HG03097 (cell line): ENCODE data around the gene ACKR3.

Source experiments
- ATAC-seq: cut with Tn5 transposase; IDR thresholded peaks from one replicate; pipeline ENCODE4 v1.9.1; 2021; ENCODE audit not compliant: unreplicated experiment, low FRiP score

The ACKR3 gene

DNA sequence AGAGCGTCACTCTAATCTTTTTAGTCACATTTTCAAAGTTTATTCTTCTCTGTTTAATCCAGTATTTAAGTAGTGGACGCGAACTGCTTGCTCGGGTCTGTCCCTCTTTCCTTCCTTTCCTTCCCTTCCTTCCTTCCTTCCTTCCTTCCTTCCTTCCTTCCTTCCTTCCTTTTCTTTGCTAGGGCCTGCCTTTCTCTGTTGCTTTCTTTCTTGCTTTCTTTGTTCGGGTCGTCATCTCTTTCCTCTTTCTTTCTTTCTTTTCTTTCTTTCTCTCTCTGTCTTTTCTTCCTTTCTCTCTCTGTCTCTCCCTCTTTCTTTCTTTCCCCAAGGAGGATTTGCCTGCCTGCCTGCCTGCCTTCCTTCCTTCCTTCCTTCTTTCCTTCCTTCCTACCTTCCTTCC, 3.0 kb upstream of the ACKR3 start:
- no peak for ATAC-seq

DNA sequence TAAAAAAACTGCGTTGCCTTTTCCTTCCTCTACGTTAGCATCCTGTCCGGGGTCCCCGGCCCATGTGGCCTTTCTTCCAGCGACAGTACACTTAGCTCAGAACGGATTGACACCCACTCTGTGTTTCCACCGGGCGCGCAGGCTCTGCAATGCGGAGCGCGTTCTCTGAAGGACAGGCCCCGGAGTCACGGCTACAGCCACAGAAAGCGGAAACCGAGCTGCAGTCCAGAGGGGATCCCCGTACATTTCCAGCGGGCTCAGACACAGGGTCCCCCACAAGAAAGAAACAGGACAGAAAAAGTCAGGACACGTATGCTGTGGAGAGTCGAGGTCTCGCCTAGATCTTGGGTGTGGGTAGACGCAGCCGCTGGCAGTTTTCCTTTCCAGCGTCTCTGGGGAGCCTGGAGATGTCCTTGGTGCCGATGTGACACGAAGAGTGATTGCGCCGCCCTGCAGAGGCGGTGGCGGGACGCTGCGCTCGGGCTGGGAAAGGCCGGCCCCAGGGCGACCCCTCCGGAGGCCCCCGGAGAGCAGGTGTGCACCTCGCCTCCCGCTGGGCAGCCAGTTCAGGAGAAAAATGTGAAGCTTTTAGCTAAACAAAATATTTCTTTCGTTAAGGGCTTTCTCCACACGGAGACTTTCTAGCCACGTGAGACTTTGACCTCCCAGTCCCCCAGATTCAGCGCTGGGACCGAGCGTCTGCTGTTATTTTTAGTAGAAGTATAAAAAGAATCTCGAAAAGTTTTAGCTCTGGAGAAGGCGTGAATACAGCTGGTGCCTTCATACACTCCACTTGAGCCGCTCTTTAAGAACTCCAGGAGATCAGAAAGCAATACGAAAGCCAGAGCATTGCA, 1.3 kb upstream of the ACKR3 start:
- ATAC-seq: peak; percentile 49

DNA sequence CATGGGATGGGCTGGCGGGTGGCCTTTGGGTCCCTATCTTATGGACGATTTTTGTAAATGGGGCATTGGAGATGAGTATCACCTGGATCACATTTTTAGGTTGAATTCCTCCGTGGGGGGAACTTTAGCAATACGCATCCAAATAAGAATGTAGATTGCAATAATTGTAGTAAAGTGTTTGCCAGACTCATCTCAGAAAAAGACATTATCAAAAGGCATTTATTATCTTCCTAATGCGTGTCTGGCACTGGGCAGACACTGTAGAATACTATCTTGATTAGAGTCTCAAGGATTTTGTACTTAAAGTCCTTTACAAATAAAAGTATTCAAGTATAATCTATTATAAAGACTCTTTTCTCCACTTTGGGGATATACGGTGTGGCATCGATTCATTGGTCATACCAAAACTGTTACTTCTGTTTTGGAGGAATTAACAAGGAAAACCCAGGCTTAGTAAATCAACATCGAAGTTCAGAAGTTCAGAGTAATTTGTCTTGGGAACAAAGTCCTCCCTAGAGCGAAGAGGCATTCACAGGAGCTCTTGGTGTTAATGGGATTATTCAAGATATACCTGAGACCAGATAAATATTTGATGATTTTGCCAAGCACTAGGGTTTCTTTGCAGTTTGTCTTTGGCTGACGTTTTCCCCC, 578 bp upstream of the ACKR3 start:
- ATAC-seq: no peak

DNA sequence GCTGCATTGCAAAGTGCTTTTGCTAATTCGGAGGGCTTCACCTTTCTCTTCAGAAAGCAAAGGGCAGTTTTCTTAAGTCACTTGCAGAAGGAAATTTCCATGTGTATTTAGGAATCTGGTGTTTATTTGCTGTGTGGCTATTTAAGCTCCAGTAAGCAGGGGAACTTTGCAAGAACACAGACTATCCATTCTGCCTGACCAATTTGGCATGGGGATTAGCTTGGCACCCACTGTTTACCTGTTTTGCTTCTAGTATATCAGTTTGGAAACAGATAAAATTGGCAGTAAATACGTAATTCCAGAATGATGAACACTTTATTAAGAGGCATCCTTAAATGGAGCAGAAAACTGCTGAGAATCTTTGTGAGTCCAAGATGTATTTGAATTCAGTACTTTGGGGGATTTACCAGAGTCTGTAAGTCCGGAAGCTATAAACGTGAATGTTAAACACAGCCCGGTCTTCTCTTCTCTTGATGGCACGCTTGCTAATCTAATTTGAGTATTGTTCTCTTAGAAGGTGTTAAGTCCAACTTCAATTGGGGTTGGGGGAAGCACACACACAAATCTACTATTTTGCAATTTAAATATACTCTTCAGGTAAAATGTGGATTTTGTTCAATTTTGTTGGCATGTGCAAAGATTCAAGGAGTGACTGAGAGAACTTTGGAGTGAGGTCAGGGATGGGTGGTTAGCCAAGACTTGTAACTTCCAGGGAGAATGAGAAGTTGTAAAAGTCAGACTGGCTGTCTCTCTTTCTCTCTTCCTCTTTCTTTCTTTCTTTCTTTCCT, 650 bp downstream of the ACKR3 start:
- ATAC-seq: no peak

DNA sequence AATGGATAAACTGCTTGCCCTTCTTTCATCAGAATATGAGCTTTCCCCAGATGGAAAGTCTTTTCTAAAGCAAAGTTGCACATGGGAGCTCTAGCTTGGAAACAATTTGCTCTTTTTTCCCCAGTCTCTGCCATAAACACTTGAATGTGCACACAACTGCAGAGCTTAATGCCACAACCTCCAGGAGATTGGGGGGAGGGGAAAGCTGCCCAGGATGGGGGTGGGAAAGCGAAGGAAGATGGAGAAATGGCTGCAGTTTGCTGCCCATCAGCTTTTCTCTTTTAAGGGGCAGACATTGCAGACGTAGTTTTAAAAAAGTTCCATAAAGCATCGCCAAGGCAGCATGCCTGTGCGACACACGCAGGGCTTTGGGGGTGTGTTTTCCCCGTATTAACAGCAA, 1.5 kb downstream of the ACKR3 start:
- no peak for ATAC-seq

DNA sequence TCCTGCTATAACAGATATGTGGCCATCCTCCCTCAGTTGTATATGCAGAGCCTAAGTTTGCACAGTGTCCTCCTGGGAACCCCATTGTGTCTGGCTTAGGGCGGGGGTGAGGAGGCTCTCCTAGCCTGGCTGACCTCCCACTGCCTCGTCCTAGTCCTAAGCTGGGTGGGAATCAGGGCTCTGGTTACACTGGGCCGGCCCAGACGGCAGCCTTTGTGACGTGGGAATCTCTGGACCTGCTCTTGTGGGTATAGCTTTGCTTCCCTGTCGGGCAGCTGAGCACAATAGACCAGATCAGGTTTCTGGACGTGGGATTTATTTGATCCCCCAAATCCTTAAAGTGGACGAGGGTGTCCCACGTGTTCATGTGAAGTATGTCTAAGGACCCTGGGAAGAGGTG, 2.9 kb downstream of the ACKR3 start:
- no peak for ATAC-seq

DNA sequence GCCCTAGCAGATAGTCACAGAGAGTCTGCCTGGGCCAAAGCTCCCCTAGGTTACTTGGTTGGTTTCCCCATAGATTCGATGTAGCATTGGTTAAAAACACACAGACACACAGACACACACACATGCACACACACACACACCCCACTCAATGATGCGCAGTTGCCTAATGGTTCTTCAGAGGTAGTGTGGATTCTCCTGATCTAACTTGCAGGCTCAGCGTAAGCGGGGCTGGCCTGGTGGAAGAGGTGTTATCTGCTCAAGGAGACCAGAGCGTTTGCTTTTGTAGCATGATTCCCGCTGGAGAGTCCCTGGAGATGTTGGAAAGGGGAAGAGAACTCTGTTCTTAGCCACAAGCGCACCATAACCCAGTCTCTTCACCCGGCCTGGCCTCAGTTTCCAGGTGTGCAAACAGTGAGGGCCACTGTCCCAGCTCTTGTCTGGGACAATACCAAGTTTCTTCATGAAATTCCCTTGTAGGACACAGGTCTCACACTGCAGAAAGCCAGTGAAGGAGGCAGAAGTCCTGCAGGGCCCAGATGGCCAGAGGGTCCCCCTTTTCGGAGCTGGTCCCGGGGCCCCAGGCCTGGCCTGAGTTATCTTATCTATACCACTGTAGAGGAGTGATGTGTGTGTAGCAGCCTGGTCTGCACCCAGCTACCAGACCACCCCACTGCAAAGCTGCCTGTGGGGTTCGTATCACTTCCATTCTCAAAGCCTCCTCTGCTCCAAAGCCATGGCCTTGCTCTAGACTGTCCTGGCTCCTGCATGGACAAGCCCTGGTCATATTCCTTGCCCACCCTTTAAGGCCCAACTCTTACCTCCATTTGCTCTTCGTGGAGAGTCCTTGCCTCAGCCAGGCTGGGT, 3.7 kb downstream of the ACKR3 start:
- ATAC-seq: no peak

DNA sequence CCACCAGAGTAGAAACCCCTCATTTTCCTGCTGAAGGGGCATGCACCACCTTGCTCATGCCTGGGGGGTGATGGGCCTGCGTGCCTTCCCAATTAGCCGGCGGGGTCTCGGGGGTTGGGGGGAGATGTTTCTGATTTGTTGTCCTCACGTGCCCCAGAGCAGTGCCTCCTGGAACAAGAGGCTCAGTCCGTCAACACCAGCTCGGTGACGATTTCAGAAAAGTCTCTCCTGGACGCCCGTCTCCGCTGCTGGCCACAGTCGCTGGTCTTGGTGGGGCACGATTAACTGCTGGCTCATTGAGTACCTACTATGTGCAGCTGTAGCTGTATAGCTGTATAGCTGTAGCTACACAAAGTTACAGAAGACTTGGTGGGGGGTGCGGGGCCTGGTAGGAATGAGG, 4.4 kb downstream of the ACKR3 start:
- ATAC-seq: no peak

DNA sequence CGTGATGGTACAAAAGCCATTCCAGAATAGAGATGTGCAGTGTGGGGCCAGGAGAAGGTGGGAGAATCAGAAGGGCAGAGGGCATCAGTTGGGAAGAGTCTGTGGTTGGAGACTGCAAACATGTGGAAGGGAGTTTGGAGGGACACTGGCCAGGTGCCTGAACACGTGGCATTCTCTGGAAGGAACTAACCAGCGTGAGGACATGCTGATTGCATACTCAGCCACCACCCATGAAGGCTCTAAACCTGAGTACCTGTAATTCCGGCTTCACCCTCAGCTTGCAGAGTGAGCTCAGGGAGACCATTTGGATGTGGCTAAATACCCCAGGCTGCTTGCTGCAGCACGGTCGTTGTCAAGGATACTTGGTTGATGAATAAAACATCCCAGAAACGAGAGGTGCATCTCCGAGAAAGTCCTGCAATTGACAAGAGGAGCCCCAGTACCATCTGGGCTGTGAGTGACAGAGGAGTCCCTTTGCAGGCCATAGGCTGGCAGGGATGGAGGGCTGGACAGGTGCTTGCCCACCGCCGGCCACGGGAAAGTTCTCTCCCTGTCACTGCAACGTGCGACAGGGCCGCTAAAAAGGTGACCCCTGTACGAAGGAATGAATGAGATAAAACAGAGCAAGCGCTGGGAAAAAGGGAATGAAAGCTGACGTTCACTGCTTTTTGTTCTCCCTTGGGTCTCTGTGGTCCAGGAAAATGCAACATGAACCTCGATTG, 5.0 kb downstream of the ACKR3 start:
- ATAC-seq: no peak

DNA sequence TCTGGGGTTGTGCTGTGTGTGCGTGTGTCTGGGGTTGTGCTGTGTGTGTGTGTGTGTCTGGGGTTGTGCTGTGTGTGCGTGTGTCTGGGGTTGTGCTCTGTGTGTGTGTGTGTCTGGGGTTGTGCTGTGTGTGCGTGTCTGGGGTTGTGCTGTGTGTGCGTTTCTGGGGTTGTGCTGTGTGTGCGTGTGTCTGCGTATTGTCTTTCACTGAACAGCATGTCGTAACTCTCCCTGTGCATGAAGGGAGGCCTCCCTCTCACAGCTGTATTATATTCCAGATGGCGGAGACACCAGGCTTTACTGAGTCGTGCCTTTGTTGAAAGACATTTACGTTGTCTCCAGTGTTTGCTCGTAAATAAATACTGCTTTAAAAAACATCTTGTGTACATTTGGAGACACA, 5.9 kb downstream of the ACKR3 start:
- ATAC-seq: no peak

DNA sequence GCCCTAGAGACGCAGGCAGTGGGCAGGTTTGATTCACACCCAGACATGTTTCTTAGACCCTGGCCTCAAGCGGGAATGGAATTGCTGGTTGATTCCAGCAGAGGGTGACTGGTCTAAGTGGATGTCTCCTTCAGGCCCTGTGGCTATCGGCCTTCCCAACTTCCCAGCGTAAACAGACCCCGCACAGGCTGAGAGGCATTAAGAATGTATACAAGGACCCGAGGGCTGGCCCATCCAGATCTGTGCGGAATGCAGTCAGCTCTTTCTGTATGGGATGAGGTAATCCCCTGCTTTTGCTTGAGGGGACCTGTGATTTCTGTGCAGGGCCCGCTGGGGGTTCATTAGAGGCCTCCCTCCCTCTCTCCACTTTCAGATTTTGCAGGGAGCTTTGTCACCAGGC, 6.5 kb downstream of the ACKR3 start:
- no peak for ATAC-seq

DNA sequence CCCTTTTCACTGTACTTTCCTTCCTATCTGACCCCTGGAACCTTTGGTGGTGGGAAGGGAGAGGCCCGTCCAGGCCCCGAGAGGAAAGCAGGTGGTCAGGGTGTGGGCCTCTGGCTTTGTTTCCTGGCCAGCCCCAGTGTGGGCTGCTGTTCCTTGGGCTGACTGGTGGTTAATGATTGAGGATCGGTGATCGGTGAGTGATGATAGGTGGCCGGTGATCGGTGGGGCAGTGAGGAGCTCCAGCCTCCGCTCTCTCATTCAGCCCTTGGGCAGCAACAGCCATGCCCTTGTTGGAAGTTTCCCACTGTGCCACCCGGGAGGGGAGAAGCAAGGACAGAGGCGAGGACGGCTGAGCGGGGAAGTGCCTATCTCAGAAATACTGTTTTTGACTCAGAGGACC, 7.3 kb downstream of the ACKR3 start:
- no peak for ATAC-seq

DNA sequence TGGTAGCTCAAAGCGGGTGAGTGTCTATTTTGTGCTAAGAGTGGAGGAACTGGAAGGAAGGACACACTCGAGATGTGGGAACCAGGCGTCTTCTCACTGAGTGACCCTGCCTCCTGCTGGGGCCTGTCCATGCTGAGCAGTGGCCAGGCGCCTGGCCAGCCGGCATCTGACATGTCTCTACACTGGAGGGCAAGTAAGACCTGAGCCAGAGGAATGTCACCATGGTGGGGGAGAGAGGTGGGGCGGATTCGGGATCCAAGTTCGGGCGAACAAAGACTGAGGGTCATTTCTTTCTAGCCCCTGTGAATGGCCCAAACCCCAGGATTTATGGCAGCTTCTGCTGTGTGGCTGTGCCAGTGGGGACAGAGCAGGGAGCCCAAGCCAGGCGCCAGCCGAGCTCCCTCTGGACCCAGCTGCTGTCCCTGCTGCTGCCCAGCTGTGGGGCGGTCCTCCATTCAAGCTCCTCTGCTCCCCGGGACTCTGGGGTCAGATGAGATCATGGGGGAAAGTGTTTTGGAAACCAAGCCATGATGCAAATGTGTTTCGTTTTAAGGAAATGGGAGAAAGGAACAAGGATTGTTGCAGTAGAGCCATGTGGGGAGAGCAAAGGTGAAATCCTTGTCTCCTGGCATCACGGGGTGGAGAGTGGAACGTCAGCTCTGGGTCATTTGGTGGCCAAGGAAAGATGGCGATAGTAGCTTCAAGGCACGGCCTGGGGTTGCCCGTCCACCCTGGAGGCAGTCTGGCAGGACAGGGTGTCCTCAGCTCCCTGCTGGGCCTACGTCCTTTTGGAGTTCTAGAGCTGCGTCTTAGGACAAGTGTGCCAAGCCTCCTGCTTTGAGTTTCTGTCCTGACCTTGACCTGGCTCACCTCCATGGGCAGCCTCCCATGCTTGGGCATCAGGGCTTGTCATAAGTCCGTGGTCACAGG, 8.1 kb downstream of the ACKR3 start:
- no peak for ATAC-seq

DNA sequence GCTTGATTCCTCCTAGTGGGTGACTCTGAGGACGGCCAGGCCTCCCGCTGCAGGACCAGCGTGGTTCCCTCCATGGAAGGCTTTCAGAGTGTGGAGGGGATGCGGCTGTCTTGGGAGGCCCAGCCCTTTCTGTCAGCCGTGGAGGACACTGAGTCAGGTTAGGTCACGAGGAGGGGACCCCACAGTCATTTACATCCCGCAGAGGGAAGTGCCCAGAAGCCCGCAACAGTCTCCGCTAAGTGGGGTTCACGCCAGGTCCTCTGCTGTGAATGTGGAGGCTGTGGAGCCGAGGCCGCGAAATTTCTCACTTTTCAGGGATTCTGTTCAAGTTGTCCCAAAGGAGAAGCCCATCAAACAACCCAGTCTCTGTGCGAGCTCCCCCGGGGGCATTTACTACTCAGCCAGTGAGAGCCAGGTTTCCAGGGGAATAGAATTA, 8.8 kb downstream of the ACKR3 start:
- ATAC-seq: no peak

DNA sequence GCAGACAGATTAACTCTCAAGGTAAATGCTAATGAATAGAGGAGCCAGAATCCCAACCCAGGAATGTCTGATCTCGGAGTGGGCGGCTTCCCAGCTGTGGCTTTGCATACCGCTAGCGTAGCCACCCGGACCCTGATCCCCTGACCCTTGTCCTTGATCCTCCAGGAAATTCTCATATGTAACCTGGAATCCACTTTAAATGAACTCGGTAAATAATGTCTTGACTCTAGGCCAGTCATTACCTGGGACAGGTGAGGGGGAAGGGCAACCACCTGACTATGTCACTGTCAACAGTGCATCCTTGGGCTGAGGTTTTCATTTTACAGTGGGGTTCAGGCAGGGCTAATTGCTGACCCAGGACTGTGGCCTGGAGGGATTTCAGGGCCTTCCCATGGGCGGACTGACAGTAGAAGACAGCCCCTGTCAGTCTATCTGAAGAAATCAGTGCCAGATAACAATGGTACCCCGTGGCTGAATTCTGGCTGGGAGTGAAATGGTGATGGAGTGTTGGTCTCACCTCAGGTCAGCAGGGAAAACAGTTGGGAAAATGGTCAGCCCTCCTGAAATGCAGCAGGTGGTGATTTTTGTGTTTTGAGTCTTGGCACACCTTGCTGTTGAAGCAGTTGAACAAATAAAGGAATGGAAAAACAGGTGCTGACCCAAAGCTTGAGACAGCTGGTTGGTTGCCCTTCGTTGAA, 9.6 kb downstream of the ACKR3 start:
- ATAC-seq: no peak

DNA sequence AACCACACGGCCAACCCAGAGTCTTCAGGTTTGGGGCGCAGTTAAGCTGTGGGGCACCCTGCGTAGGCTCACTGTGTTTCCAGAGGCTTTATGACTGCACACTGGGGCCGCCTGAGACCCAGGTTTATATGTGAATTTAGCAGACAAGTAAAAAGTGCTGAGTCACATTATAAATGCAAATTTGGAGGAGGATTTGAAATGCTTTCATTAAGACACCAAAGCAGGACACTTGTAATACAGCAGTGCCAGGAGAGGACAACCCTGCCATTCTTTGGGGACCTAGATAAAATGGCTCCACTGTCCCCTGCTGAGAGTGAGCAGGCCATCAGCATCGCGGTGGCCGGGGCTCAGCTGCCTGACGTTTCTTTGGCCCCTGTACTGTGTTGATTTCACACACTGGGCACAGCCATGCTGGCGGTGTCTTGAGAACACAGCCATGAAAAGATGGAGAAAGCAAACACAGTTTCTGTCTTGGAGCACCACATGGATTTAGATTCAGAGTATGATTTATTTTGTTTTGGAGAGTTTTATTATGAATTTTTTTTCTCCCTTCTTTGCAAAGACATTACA, 10.2 kb downstream of the ACKR3 start:
- no peak for ATAC-seq

DNA sequence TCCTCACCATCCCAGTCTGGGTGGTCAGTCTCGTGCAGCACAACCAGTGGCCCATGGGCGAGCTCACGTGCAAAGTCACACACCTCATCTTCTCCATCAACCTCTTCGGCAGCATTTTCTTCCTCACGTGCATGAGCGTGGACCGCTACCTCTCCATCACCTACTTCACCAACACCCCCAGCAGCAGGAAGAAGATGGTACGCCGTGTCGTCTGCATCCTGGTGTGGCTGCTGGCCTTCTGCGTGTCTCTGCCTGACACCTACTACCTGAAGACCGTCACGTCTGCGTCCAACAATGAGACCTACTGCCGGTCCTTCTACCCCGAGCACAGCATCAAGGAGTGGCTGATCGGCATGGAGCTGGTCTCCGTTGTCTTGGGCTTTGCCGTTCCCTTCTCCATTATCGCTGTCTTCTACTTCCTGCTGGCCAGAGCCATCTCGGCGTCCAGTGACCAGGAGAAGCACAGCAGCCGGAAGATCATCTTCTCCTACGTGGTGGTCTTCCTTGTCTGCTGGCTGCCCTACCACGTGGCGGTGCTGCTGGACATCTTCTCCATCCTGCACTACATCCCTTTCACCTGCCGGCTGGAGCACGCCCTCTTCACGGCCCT, 11.2 kb downstream of the ACKR3 start:
- ATAC-seq: no peak
